GM19193 (cell line): ENCODE data around the gene NFIB.

Experiments
- POLR2A ChIP-seq: IDR thresholded peaks from 4 replicates; pipeline ENCODE4 v1.6.1; 2011; ENCODE audit not compliant: insufficient read depth, insufficient read length; ENCODE audit errors: extremely low read depth

The NFIB gene

DNA sequence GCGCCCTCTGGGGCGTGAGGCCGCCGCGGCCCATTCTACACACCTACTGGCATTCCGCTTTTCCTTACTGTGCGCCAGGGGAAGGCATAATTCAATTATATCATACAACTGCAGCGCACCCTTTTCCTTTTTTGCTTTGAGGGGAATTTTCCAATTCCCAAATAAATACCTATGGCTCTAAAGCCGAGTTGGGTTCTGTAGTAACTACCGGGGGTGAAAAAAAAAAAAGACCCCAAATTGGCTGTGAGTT, 34.1 kb upstream of the NFIB start:
- no peak for TF ChIP-seq POLR2A

DNA sequence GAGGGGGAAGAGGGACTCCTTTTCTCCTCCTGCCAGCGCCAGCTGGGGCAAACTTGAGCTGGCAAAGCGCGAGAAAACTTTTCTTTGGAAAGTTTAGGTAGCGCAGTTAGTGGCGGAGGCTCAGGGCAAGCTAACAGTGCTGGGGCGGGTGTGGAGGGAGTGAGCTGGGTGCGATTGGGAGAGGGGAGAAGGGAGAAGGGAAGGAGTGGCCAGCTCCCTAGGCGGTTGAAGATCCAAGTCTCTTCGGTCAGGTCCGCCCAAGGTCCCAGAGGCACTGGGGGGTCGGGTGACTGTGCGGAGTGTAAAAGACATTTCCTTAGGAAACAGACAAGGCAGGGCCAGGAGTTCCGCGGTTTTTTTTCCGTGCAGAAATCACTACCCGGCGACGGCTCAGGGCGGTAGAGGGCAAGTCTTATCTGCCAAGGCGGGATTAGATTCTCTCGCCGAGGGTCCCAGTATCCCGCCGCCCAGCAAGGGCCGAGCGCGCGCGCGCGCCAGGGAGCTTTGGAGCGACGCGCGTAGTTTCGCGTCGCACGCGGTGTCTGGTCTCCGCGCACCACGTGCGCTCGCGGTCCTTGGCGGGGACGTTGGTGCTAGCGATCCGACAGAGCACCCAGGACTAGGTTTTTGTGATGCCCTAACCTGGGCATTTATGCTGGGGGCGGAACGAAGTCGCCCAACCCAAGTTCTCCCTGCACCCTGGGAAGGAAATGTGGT, 33.6 kb upstream of the NFIB start:
- no peak for TF ChIP-seq POLR2A

DNA sequence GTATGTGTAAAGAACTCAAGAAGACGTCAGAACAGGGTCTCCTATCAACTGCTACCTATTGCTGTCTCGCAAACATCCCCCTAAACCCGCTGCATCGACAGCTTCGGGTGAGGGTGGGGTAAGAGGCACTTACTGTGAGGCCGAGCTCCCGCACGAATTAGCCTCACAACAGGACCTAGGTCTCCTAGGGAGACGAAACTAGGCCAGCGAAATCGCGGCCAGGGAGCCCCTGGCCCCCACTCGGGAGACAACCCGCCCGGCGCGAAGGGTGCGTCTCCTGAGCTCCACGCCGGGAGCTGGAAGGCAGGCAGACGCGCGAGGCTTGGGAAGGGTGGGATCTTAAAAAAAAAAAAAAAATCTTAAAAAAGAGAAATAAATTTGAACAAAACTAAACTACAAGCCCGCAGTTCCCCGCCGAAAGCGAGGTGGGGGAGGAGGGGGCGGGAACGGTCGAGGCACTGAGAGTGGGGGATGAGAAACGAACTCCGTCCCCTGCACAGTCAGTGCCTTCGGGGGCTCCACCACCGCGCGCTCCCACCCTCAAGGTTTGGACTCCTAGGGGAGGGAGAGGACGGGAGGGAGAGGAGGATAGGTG, 33.0 kb upstream of the NFIB start:
- no peak for TF ChIP-seq POLR2A

DNA sequence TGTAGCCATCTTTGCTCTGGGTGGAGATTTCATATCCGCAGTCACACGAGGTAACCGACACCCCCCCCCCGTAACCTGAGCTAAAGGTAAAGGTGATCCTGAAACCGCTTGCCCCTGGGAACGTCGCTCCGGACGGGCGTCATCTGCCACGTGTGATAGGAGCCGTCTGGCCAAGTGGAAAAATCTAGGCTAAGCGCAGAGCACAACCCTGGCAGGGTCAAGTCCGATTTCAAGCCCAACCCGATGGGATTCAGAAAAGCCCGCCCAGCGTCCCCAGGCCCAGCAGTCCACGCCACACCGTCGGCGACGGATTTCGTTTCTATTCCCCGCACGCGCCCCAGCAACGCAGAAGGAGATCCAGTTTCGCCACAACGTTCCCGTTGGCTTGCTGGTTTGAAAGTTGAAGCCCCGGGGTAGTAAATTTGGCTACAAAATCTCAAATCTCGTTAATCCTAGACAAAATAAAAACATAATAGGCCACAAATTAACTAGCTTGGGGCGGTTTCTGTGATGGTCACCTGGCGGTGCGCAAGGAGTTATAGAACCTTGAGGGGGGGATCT, 32.4 kb upstream of the NFIB start:
- no peak for TF ChIP-seq POLR2A

- no peak for TF ChIP-seq POLR2A
Observed at GRCh38 chr9:14345354-14346230, 31.7 kb upstream of the NFIB start.

DNA sequence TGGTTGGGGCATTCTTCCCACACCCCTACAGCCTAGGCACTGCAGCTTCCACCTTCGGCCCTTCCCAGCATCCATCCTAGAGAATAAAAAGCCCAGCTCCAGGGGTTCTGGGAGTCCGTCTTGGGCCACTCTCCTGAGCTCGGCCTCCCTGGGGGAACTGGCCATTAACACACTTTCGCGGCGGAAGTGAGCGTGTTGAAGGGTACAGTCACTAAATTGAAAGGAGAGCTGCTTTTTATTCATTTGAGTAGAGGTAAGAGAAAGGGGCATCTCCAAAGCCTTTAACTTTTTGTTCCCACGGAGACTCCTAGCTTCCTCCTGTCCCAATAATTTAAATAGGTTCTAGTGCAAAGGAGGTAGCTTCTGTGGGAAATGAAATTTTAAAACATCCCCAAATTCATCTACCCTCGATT, 31.0 kb upstream of the NFIB start:
- no peak for TF ChIP-seq POLR2A

DNA sequence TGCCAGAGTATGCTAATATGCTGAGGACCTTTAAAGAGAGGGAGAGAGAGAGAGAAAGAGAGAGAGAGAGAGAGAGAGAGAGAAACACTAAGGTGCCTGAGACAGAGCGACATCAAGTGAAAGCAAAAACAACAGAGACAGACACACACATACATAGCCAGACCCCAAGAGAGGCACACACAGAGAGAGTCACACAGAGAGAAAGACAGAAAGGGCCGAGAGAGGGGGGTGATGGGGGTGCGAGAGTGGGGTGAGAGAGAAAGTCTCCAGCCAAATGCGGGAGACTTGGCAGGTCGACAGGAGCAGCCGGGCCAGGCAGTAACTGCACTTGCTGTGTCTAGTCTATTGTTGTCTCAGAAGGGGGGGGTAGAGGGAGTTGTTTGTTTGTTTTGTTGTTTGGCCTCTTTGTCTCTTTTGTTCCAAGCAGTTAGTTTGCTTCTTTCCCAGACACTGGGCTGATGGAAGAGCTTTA, 30.1 kb upstream of the NFIB start:
- TF ChIP-seq POLR2A: no peak

GRCh38 chr9:14343261-14344031, 29.5 kb upstream of the NFIB start:
- no peak for TF ChIP-seq POLR2A

- no peak for TF ChIP-seq POLR2A
Observed at GRCh38 chr9:14342736-14343135, 28.8 kb upstream of the NFIB start.

DNA sequence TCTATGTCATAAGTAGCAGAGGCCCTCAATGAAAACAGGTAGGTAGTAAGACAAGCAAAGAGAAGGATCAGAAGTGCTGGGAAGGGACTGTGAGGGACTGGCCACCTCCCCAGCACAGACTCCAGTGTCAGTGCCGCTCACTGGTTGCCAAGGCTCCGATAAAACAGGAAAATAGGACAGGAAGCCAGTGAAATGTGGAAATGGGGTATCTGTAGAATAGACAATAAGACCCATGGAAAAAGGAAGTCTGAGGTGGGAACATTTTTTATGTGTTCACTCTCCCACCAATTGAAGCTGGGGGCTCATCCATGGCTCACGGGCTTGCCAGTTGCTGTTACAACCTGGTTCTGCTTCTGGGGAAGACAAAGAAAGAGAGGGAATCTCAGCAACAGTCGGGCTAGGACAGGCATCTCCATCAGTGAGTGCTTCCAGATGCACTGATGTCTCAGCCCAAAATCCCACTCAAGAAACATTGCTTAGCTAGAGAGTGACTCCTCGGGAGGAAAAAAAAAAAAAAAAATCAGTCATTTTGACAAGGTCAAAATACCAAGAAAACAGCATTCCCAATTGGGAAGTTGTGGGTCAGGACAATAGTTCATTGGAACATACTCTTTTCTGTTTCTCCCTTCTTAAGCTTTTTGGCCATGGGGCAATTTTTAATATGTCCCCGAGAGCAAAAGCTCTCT, 27.6 kb upstream of the NFIB start:
- TF ChIP-seq POLR2A: no peak

DNA sequence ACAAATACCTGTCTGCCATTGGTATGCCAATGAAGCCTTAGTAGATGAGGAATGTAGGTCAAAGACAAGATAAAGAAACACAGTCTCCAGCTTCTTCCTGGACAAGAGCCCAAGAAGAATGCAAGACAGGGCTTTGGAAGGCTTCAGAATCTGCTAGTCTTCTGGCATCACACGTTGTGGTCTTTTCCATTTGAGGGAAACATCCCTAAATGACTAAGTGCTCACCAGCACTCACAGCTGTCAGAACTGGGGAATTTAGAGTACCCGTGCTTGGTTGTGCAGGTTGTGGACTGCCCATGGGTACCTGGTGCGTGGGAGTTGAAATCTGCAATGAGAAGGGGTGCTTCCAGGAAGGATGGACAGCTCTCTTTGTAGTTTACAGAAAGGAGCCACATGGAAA, 27.1 kb upstream of the NFIB start:
- TF ChIP-seq POLR2A: no peak

DNA sequence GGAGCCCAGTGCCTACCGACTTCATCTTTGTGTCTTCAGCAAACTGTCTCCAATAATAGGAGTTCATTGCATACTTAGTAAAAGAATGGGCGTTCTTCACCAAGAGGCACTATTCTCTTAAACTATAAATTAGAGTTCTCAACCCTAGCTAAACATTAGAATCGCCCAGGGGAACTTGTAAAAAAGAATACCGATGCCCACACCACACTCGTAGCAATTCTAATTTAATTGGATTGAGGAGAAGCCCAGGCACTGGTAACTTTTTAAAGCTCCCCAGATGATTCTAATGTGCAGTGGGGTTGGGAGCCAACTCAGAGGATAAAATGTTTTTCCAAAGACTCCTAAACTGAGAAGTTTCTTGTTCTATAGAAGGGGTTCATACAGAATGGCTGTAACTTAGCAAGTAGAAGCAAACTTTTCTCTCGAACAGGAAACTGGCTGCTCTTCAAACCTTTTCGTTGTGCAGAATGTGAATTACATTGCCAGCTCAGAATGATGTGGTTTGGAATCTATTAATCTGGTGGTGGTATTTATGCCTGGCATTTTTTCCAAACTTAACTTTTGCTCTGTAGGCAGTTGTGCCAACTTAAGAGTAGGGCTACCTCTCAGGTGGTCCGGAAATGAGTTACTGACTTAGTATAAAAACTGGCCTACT, 26.4 kb upstream of the NFIB start:
- no peak for TF ChIP-seq POLR2A

DNA sequence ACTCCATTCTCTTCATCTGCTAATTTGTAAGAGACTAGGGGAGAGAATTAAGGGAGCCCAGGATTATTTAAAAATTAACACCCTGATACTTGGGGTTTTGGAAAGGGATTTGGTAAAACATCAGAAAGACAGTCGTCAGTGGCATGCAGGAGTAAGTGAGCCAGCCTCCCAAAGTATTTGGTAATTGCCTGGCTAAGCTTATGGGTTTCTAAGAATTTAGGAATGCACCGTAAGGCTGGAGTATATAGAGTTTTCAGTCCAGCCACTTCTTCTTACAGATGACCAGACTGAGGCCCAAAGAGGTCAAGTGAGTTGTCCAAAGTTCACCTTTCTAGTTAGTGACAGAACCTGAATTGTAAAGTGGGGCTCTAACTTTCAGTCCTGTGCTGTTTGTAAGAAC, 25.8 kb upstream of the NFIB start:
- no peak for TF ChIP-seq POLR2A

DNA sequence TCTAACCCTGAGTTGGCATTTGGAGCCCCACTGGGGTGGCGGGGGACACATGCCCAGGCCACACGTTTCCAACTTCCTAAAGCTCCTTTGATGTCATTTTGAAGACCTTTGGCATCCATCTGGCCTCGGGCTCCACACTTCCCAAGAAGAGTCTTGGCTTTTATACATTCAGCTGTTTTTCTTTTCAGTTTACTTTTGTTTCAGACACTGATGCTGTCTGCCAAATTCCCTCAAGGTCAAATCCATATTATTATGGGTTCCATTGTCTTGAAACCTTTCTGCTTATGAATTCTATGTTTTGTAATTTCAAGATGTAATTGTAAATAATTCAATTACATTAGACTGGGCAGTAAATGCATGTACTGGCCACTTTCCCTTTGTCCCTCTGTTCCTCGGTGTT, 23.7 kb upstream of the NFIB start:
- TF ChIP-seq POLR2A: no peak

GRCh38 chr9:14336244-14336643, 22.3 kb upstream of the NFIB start:
- no peak for TF ChIP-seq POLR2A

- no peak for TF ChIP-seq POLR2A
Observed at GRCh38 chr9:14331120-14331519, 17.2 kb upstream of the NFIB start.
